ENCODE results near the gene PHF21A.

Gene PHF21A

GRCh38 chr11:46121301-46121723 lies at the start of gene PHF21A:
Gene PHF21A (minus strand): TSS chr11:46121454. CDS start chr11:46084219, 37,235 bp downstream.
- DNase-seq (ENCODE audit: low read depth in 2 of 2), result peak; percentile 92

GRCh38 chr11:46170797-46171196 lies 49.5 kb upstream of the PHF21A start:
- no peak for DNase-seq (ENCODE audit: low read depth in 2 of 2)

- DNase-seq (ENCODE audit: low read depth in 2 of 2), result no peak
Measured at GRCh38 chr11:46162700-46163099, 41.4 kb upstream of the PHF21A start.

GRCh38 chr11:46161201-46161600 lies 39.9 kb upstream of the PHF21A start:
- DNase-seq (ENCODE audit: low read depth in 2 of 2), result no peak

- no peak for DNase-seq (ENCODE audit: low read depth in 2 of 2)
Measured at GRCh38 chr11:46160100-46160499, 38.8 kb upstream of the PHF21A start.

GRCh38 chr11:46159680-46160079 lies 38.4 kb upstream of the PHF21A start:
- no peak for DNase-seq (ENCODE audit: low read depth in 2 of 2)

GRCh38 chr11:46149826-46150225 lies 28.6 kb upstream of the PHF21A start:
- no peak for DNase-seq (ENCODE audit: low read depth in 2 of 2)

- DNase-seq (ENCODE audit: low read depth in 2 of 2), result no peak
Measured at GRCh38 chr11:46149342-46149741, 28.1 kb upstream of the PHF21A start.

- no peak for DNase-seq (ENCODE audit: low read depth in 2 of 2)
Measured at GRCh38 chr11:46144741-46145140, 23.5 kb upstream of the PHF21A start.

GRCh38 chr11:46143049-46143806 lies 22.0 kb upstream of the PHF21A start:
- no peak for DNase-seq (ENCODE audit: low read depth in 2 of 2)

- DNase-seq (ENCODE audit: low read depth in 2 of 2), result no peak
Measured at GRCh38 chr11:46142561-46142960, 21.3 kb upstream of the PHF21A start.

- no peak for DNase-seq (ENCODE audit: low read depth in 2 of 2)
Measured at GRCh38 chr11:46141597-46141996, 20.3 kb upstream of the PHF21A start.

GRCh38 chr11:46134540-46134939 lies 13.3 kb upstream of the PHF21A start:
- no peak for DNase-seq (ENCODE audit: low read depth in 2 of 2)

- no peak for DNase-seq (ENCODE audit: low read depth in 2 of 2)
Measured at GRCh38 chr11:46134061-46134460, 12.8 kb upstream of the PHF21A start.

- no peak for DNase-seq (ENCODE audit: low read depth in 2 of 2)
Measured at GRCh38 chr11:46133119-46133518, 11.9 kb upstream of the PHF21A start.

- no peak for DNase-seq (ENCODE audit: low read depth in 2 of 2)
Measured at GRCh38 chr11:46130286-46130940, 9.2 kb upstream of the PHF21A start.

GRCh38 chr11:46129133-46129532 lies 7.9 kb upstream of the PHF21A start:
- no peak for DNase-seq (ENCODE audit: low read depth in 2 of 2)

- peak in 1 of 2 experiments; percentile 25 for DNase-seq (ENCODE audit: low read depth in 2 of 2)
Measured at GRCh38 chr11:46127150-46127638, 5.9 kb upstream of the PHF21A start.

GRCh38 chr11:46125284-46125683 lies 4.0 kb upstream of the PHF21A start:
- no peak for DNase-seq (ENCODE audit: low read depth in 2 of 2)

GRCh38 chr11:46122945-46123715 lies 1.9 kb upstream of the PHF21A start:
- DNase-seq (ENCODE audit: low read depth in 2 of 2), result no peak

GRCh38 chr11:46121724-46122477 lies 647 bp upstream of the PHF21A start:
- peak; percentile 91 to 92 for DNase-seq (ENCODE audit: low read depth in 2 of 2)
